SK-N-SH (cell line): Measurements from ENCODE around the gene PADI4. TPM values are rescaled to one million over a fixed set of nuclear protein-coding genes. Genes with fewer than 3 reads are reported as not detected.

Experiments used
- CTCF ChIA-PET: fragments of 300-600, 350-600 bp; formaldehyde crosslinking; extraction: SDS; loops from one replicate; lab custom pipeline; 2021; lab: Yijun Ruan, JAX
- POLR2A ChIA-PET: fragments of 350-600 bp; sonication (Branson Sonifier 250); formaldehyde crosslinking; extraction: SDS; loops from one replicate; lab custom pipeline; 2020; ENCODE audit warnings: antibody characterized with exemption, inconsistent platforms; lab: Yijun Ruan, JAX
- DNase-seq: peaks from one replicate; pipeline ENCODE4 v3.0.0; 2012
- H2AFZ ChIP-seq: fragments of 200-600 bp; sonication (generic); 2 replicates; pipeline ENCODE4 v1.8.1; 2016; ENCODE audit warnings: antibody characterized with exemption, mild to moderate bottlenecking, low read depth
- H3F3A ChIP-seq: fragments of 200-600 bp; sonication (generic); replicated peaks from 2 replicates; pipeline ENCODE3; 2016; ENCODE audit warnings: antibody characterized with exemption, mild to moderate bottlenecking; ENCODE audit not compliant: insufficient read depth
- H3K27ac ChIP-seq, 2 experiments: fragments of 200-500 bp in 1 of 2; fragments of 200-600 bp in 1 of 2; sonication (Bioruptor generic) in 1 of 2; sonication (generic), shearing (Covaris generic) in 1 of 2; 2 replicates each; pipeline versions ENCODE4 v1.5.1 to v1.6.1; 2014 to 2016; ENCODE audit warnings: low read depth in 2 of 2, inconsistent platforms in 1 of 2, low read length in 1 of 2, mild to moderate bottlenecking in 1 of 2, mixed read lengths in 1 of 2
- H3K27me3 ChIP-seq: fragments of 200-600 bp; sonication (generic), shearing (Covaris generic); 2 replicates; pipeline ENCODE4 v1.6.1; 2016; ENCODE audit warnings: mixed run types; ENCODE audit not compliant: insufficient read depth
- H3K36me3 ChIP-seq, 2 experiments: fragments of 200-500 bp in 1 of 2; fragments of 200-600 bp in 1 of 2; sonication (Bioruptor generic) in 1 of 2; sonication (generic) in 1 of 2; replicated peaks in 1 of 2; 2 replicates each; pipeline versions ENCODE3 to v1.5.1; 2014 to 2016; ENCODE audit warnings: low read length in 1 of 2, mild to moderate bottlenecking in 1 of 2; ENCODE audit not compliant: insufficient read depth in 2 of 2, control insufficient read depth in 1 of 2
- H3K4me1 ChIP-seq, 2 experiments: fragments of 200-500 bp in 1 of 2; fragments of 200-600 bp in 1 of 2; sonication (Bioruptor generic) in 1 of 2; sonication (generic), shearing (Covaris generic) in 1 of 2; 2 replicates each; pipeline versions ENCODE4 v1.5.1 to v1.6.1; 2014 to 2016; ENCODE audit warnings: low read depth in 1 of 2, low read length in 1 of 2, mixed run types in 1 of 2; ENCODE audit not compliant: insufficient read depth in 2 of 2, control insufficient read depth in 1 of 2
- H3K4me2 ChIP-seq: fragments of 200-600 bp; sonication (generic), shearing (Covaris generic); 2 replicates; pipeline ENCODE4 v1.6.1; 2017; ENCODE audit warnings: mixed run types
- H3K4me3 ChIP-seq, 2 experiments: fragments of 200-500 bp in 1 of 2; fragments of 200-600 bp in 1 of 2; sonication (Bioruptor generic) in 1 of 2; sonication (generic), shearing (Covaris generic) in 1 of 2; 2 replicates each; pipeline versions ENCODE4 v1.5.1 to v1.8.1; 2014 to 2016; ENCODE audit warnings: low read depth in 2 of 2, inconsistent platforms in 1 of 2, low read length in 1 of 2, mild to moderate bottlenecking in 1 of 2, mixed read lengths in 1 of 2, moderate library complexity in 1 of 2
- H3K79me2 ChIP-seq: fragments of 200-600 bp; sonication (generic); 2 replicates; pipeline ENCODE4 v1.8.1; 2017; ENCODE audit warnings: mild to moderate bottlenecking; ENCODE audit not compliant: insufficient read depth
- H3K9ac ChIP-seq: fragments of 200-600 bp; sonication (generic); 2 replicates; pipeline ENCODE4 v1.6.1; 2017; ENCODE audit warnings: mixed run types
- H3K9me2 ChIP-seq: fragments of 200-600 bp; sonication (generic); 2 replicates; pipeline ENCODE4 v1.6.1; 2017; ENCODE audit warnings: mixed run types
- H3K9me3 ChIP-seq: fragments of 200-600 bp; sonication (generic); 2 replicates; pipeline ENCODE4 v1.6.1; 2017; ENCODE audit warnings: mixed run types, mild to moderate bottlenecking, moderate library complexity
- H4K20me1 ChIP-seq: fragments of 200-600 bp; sonication (generic); 2 replicates; pipeline ENCODE4 v1.6.1; 2017; ENCODE audit warnings: mild to moderate bottlenecking, mixed run types; ENCODE audit not compliant: insufficient read depth
- ELF1 ChIP-seq: IDR thresholded peaks from 2 replicates; pipeline ENCODE4 v1.4.0; 2012
- EP300 ChIP-seq, 2 experiments: IDR thresholded peaks; 2 replicates each; pipeline versions ENCODE4 v1.4.0 to v1.6.1; 2012; ENCODE audit warnings: borderline replicate concordance in 1 of 2, low read depth in 1 of 2, low read length in 1 of 2
- EZH2phosphoT487 ChIP-seq: fragments of 200-600 bp; sonication (generic); IDR thresholded peaks from 2 replicates; pipeline ENCODE4 v1.6.1; 2017; ENCODE audit warnings: low read depth, mixed run types, mild to moderate bottlenecking, antibody characterized with exemption, moderate library complexity, borderline replicate concordance
- GABPA ChIP-seq: IDR thresholded peaks from 2 replicates; pipeline ENCODE4 v1.4.0; 2012; ENCODE audit warnings: low read depth, mild to moderate bottlenecking
- MAX ChIP-seq: IDR thresholded peaks from 2 replicates; pipeline ENCODE4 v1.4.0; 2012; ENCODE audit warnings: low read depth
- MXI1 ChIP-seq: IDR thresholded peaks from 2 replicates; pipeline ENCODE4 v1.6.1; 2012; ENCODE audit warnings: mild to moderate bottlenecking, low read depth, low read length, improper control_type of control experiment
- NFIC ChIP-seq: IDR thresholded peaks from 2 replicates; pipeline ENCODE4 v1.4.0; 2012; ENCODE audit warnings: borderline replicate concordance
- NRF1 ChIP-seq: IDR thresholded peaks from 2 replicates; pipeline ENCODE4 v1.6.1; 2012; ENCODE audit warnings: low read depth, mild to moderate bottlenecking, low read length
- POLR2AphosphoS5 ChIP-seq: IDR thresholded peaks from 2 replicates; pipeline ENCODE4 v1.6.1; 2012; ENCODE audit warnings: low read depth, low read length
- RAD21 ChIP-seq: IDR thresholded peaks from 2 replicates; pipeline ENCODE4 v1.6.1; 2012; ENCODE audit warnings: mild to moderate bottlenecking, low read length
- RCOR1 ChIP-seq: fragments of 150-350 bp; IDR thresholded peaks from 2 replicates; pipeline ENCODE4 v1.6.1; 2017; ENCODE audit warnings: antibody characterized with exemption, low read length
- RFX5 ChIP-seq: IDR thresholded peaks from 2 replicates; pipeline ENCODE4 v1.6.1; 2012; ENCODE audit warnings: mild to moderate bottlenecking, improper control_type of control experiment, low read length
- RXRA ChIP-seq: IDR thresholded peaks from 2 replicates; pipeline ENCODE4 v1.4.0; 2012; ENCODE audit warnings: low read depth, mild to moderate bottlenecking, borderline replicate concordance
- SIN3A ChIP-seq: IDR thresholded peaks from 2 replicates; pipeline ENCODE4 v1.6.1; 2012; ENCODE audit warnings: low read depth, mild to moderate bottlenecking, low read length, moderate library complexity, borderline replicate concordance
- SMC3 ChIP-seq: IDR thresholded peaks from 2 replicates; pipeline ENCODE4 v1.6.1; 2012; ENCODE audit warnings: low read depth, low read length, improper control_type of control experiment
- TEAD4 ChIP-seq: IDR thresholded peaks from 2 replicates; pipeline ENCODE4 v1.4.0; 2012; ENCODE audit warnings: mild to moderate bottlenecking, borderline replicate concordance; ENCODE audit not compliant: insufficient read depth
- YY1 ChIP-seq: IDR thresholded peaks from 2 replicates; pipeline ENCODE4 v1.4.0; 2012; ENCODE audit warnings: low read depth, mild to moderate bottlenecking
- WGBS: methylation state at CpG from one replicate; pipeline ENCODE4 v1.1.6; 2017; ENCODE audit warnings: low lambda C conversion rate; 5-methylcytosine and 5-hydroxymethylcytosine counted together
- polyA plus RNA-seq, 3 experiments: library from polyadenylated mRNA; depleted of rRNA; stranded (reverse); fragments of >200 nt; gene quantifications; 2 replicates each; pipeline ENCODE4 v1.2.3, GENCODE V29; 2012
- TF ChIP-seq, protein P1 (sequence below): IDR thresholded peaks from 2 replicates; pipeline ENCODE4 v1.6.1; 2012; ENCODE audit warnings: mild to moderate bottlenecking, low read depth, low read length, moderate library complexity
- TF ChIP-seq, protein P2 (sequence below): IDR thresholded peaks from 2 replicates; pipeline ENCODE4; 2012
- TF ChIP-seq, protein P3 (sequence below): fragments of 150-350 bp; IDR thresholded peaks from 2 replicates; pipeline ENCODE4 v1.6.1; 2016; ENCODE audit warnings: mild to moderate bottlenecking, low read depth, low read length
- TF ChIP-seq, protein P4 (sequence below): IDR thresholded peaks from 2 replicates; pipeline ENCODE4 v1.4.0; 2012; ENCODE audit warnings: low read depth, borderline replicate concordance

The PADI4 gene
- polyA plus RNA-seq, 1 of the 3 experiments (the other 2 are of a cell fraction), result not detected

- no peak for TF ChIP-seq POLR2AphosphoS5
- TF ChIP-seq, protein P1, sequence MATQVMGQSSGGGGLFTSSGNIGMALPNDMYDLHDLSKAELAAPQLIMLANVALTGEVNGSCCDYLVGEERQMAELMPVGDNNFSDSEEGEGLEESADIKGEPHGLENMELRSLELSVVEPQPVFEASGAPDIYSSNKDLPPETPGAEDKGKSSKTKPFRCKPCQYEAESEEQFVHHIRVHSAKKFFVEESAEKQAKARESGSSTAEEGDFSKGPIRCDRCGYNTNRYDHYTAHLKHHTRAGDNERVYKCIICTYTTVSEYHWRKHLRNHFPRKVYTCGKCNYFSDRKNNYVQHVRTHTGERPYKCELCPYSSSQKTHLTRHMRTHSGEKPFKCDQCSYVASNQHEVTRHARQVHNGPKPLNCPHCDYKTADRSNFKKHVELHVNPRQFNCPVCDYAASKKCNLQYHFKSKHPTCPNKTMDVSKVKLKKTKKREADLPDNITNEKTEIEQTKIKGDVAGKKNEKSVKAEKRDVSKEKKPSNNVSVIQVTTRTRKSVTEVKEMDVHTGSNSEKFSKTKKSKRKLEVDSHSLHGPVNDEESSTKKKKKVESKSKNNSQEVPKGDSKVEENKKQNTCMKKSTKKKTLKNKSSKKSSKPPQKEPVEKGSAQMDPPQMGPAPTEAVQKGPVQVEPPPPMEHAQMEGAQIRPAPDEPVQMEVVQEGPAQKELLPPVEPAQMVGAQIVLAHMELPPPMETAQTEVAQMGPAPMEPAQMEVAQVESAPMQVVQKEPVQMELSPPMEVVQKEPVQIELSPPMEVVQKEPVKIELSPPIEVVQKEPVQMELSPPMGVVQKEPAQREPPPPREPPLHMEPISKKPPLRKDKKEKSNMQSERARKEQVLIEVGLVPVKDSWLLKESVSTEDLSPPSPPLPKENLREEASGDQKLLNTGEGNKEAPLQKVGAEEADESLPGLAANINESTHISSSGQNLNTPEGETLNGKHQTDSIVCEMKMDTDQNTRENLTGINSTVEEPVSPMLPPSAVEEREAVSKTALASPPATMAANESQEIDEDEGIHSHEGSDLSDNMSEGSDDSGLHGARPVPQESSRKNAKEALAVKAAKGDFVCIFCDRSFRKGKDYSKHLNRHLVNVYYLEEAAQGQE, result no peak
- TF ChIP-seq, protein P2, sequence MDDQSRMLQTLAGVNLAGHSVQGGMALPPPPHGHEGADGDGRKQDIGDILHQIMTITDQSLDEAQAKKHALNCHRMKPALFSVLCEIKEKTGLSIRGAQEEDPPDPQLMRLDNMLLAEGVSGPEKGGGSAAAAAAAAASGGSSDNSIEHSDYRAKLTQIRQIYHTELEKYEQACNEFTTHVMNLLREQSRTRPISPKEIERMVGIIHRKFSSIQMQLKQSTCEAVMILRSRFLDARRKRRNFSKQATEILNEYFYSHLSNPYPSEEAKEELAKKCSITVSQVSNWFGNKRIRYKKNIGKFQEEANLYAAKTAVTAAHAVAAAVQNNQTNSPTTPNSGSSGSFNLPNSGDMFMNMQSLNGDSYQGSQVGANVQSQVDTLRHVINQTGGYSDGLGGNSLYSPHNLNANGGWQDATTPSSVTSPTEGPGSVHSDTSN, result peak; percentile 5; the same call in 1 of the 2 replicates
- TF ChIP-seq SMC3, result no peak
- TF ChIP-seq EP300 (IDR thresholded peaks at IDR 0.05; ENCODE audit: borderline replicate concordance in 1 of 2, low read depth in 1 of 2, low read length in 1 of 2), result no peak
- no peak for TF ChIP-seq SIN3A
- no peak for TF ChIP-seq GABPA
- TF ChIP-seq YY1, result no peak
- no peak for TF ChIP-seq NRF1
- TF ChIP-seq, protein P3, sequence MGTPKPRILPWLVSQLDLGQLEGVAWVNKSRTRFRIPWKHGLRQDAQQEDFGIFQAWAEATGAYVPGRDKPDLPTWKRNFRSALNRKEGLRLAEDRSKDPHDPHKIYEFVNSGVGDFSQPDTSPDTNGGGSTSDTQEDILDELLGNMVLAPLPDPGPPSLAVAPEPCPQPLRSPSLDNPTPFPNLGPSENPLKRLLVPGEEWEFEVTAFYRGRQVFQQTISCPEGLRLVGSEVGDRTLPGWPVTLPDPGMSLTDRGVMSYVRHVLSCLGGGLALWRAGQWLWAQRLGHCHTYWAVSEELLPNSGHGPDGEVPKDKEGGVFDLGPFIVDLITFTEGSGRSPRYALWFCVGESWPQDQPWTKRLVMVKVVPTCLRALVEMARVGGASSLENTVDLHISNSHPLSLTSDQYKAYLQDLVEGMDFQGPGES, result no peak
- TF ChIP-seq RXRA, result no peak
- peak; percentile 47; the same call in 1 of the 2 replicates for TF ChIP-seq NFIC
Observed at GRCh38 chr1:17287130-17287776, 20.7 kb upstream of the PADI4 start (continued).

DNA sequence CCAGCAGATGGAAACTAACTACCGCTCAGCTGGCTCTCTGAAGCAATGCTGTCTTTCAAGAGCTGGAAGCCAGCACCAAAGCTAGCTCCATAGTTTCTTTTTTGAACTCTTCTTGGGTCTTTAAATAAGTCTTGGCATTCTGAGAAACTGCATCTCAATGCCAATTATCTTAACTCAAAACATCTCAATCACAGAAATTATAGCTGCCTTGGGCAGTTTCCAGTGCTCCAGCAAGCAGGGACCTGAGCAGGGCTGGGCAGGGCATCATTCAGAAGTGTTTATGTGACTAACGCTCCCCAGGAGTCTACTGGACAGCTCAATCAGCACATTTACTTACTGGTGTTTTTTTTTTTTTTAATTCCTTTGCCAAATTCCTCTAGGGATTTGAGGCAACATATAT is 18.3 kb upstream of the PADI4 start:
- DNase-seq, result no peak
- CTCF ChIA-PET, result interaction anchor here (1.4 kb wide), 1 partner anchor 164 kb away, joined by 4 read pairs; no protein-coding TSS in a partner anchor
- H3K9me3 ChIP-seq, result no peaks in the 10 kb centered on the region
- TF ChIP-seq MXI1 (no peak), EZH2phosphoT487 (no peak), ELF1 (no peak), NRF1 (no peak), MAX (no peak), RCOR1 (no peak), POLR2AphosphoS5 (no peak), RFX5 (no peak), RAD21 (no peak), TEAD4 (no peak), EP300 (IDR thresholded peaks at IDR 0.05; ENCODE audit: borderline replicate concordance in 1 of 2, low read depth in 1 of 2, low read length in 1 of 2) (no peak)
- TF ChIP-seq, protein P4, sequence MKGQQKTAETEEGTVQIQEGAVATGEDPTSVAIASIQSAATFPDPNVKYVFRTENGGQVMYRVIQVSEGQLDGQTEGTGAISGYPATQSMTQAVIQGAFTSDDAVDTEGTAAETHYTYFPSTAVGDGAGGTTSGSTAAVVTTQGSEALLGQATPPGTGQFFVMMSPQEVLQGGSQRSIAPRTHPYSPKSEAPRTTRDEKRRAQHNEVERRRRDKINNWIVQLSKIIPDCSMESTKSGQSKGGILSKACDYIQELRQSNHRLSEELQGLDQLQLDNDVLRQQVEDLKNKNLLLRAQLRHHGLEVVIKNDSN, result no peak
- TF ChIP-seq, protein P3, result no peak
- TF ChIP-seq, all 33 proteins: peak for 0
- H3K9ac ChIP-seq, result no peak overlapping the region
- WGBS, result 60% methylated on average over 1 of the region's 2 CpGs
- no peaks in the 10 kb centered on the region for H3F3A ChIP-seq
- H3K4me3 ChIP-seq, result no peak overlapping the region
- peaks cover 0 to 3% of the 10 kb centered on the region in 2 experiments; a peak in 1 of 4 replicates for H3K4me1 ChIP-seq
- no peak overlapping the region for H3K27ac ChIP-seq
- H4K20me1 ChIP-seq, result no peaks in the 10 kb centered on the region
- POLR2A ChIA-PET, result no interaction called here
- no peaks in the 10 kb centered on the region; the same call in 1 of the 2 replicates for H3K27me3 ChIP-seq
- H3K36me3 ChIP-seq, result no peaks in the 10 kb centered on the region
- H3K79me2 ChIP-seq, result no peaks in the 10 kb centered on the region
- no peak overlapping the region for H3K4me2 ChIP-seq
- H3K9me2 ChIP-seq, result no peaks in the 10 kb centered on the region
- H2AFZ ChIP-seq, result no peak overlapping the region
